NCI-H146 (cell line): ENCODE data around the gene DOCK8.

Experiments
- DNase-seq: peaks from one replicate; lab custom pipeline; 2025; lab: John Stamatoyannopoulos, UW

DOCK8 gene

DNA sequence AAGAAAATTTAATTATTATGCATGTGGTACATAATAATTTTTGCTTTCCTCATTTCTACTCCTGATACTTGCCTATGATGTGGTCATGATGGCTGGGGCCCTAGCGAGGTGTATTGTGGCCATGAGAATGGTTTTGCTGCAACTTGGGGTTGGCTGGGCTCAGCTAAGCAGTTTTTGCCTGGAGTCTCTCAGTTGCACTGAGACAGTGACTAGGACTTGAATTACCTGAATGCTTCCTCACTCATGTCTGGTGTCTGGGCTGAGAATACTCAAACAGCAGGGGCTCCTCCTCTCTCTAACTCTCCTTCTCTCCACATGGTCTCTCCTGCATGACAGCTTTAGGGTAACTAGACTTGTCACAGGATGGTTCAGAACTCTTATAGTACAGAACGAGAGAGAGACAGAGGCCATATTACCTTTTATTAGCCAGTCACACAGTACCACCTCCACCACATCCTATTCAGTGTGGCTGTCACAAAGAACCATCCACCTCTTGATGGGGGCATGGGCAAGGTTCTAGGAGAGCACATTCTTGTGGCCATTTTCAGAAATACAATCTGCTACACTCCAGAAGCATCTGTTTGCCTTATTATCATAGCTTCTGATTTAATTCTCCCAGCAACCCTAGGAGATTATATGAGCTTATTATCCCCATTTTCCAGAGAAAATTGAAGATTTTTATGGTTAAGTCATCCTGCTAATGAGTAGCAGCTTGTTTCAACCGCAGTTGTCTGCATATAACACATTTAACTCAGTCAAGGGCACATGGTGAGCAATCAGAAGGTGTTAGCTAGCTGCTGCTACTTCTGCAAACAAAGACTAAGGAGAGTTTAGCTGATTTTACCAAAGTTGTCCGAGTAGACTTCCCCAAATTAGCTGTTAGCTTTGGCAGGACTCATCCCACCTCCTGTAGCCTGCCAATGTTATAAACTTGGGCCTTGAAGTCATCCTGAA lies 245.1 kb downstream of the DOCK8 start:
- no peak for DNase-seq

DNA sequence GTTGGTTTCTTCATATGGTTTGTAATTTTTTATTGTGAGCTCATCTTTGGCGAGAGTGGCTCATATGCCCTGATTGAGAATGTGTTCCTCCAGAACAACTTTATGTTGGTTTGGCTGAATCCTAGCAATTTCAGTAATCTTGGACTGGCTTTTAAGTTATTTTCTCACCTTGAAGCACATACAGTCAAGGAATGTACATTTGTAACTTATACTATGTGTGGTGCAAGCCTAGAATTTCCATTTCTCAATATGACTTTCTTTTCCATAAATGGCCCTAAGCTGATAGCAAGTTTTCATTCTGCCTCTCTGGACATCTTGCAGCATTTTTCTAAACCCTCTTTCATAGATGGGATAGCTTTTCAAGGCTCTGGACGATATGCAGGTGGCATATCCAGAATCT lies 247.5 kb downstream of the DOCK8 start:
- no peak for DNase-seq

DNA sequence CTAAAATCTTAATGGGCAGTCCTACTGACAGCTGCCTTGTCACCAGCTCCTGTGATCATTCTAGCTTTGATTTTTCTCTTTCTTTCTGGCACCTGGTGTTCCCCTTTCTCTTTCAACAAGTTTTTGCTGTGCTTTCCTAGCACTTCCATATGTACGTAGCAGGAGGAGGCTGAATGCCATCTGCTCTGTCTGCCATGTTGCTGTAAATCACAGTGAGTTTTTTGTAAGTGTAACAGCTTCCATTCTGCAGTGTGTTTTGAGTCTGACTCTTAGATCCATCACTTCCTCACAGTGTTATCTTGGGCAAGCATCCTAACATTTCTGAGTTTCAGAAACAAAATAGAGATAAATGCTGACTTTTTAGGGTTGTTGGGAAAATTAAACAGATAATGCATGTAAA lies 247.9 kb downstream of the DOCK8 start:
- no peak for DNase-seq

DNA sequence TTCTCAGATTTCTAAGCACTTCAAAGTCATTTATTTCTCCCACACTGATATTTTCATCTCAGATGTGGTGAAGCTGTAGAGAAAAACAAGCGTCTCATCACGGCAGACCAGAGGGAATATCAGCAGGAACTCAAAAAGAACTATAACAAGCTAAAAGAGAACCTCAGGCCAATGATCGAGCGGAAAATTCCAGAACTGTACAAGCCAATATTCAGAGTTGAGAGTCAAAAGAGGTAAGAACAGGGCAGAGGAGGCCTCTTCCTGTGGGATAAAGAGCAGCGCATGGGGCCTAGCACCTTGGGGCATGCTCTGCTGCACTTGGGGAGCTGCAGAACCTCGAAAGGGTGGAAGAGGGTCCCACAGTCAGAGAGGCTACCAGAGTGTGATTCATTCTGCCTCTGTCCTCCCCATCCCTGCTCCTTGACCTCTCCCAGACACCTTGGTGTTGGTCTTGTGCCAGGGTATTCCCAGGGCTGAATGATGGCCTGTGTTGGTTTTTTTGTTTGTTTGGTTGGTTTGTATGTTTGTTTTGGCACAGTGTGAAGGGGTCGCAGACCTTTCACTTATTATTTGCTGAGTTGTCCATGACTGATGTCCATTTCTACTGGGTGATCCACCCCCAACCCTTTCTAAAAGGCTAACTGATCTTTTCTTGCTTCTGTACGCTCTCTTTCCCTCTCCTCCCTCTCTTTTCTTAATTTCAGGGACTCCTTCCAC lies 248.9 kb downstream of the DOCK8 start:
- DNase-seq: no peak

DNA sequence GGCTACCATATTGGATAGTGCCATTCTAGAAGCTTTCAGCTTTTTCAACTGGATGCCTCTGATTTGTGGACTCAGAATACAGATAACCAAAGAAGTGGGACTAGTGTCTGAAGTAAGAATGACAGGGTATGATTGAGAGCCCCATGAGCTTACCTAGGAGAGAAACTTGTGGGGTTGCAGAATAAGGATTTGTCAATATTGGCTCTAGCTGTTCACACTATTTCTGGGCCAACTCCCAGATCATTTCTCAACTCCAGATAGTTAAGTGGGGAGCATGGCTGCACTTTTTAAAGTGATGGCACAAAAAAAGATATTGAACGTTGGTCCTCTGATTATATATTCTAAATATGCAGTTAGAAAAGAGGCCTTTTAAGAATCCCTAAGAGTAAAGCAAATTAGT lies 252.1 kb downstream of the DOCK8 start:
- DNase-seq: no peak

DNA sequence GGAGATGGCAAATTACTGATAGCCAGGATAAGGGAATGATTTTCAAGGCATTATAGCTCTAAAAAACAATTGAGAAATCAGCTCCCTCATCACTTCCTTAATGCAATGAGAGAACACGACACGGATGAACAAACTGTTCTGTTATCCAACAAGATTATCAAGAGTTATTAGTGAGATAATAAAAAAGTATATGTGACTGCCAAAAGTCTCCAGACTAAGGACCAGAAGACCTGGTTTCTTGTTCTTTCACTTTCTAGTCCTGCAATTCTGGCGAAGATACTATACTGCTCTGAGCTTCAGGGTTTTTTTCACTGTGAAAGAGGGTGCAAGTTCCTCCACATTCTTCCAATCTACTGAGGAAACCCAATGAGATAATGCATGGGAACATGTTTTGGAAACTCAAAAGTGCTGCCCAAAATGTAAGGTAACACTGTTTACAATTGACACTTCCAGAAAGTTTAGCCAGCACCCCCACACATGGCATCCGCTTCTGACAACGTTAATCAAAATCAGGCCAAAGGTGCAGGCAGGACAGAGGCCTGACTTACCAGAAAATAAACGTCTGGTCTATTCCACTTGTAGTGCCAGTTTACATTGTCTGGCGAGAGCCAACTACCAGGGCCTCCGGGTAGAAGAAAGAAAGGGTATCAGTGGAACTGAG lies 254.2 kb downstream of the DOCK8 start:
- no peak for DNase-seq

DNA sequence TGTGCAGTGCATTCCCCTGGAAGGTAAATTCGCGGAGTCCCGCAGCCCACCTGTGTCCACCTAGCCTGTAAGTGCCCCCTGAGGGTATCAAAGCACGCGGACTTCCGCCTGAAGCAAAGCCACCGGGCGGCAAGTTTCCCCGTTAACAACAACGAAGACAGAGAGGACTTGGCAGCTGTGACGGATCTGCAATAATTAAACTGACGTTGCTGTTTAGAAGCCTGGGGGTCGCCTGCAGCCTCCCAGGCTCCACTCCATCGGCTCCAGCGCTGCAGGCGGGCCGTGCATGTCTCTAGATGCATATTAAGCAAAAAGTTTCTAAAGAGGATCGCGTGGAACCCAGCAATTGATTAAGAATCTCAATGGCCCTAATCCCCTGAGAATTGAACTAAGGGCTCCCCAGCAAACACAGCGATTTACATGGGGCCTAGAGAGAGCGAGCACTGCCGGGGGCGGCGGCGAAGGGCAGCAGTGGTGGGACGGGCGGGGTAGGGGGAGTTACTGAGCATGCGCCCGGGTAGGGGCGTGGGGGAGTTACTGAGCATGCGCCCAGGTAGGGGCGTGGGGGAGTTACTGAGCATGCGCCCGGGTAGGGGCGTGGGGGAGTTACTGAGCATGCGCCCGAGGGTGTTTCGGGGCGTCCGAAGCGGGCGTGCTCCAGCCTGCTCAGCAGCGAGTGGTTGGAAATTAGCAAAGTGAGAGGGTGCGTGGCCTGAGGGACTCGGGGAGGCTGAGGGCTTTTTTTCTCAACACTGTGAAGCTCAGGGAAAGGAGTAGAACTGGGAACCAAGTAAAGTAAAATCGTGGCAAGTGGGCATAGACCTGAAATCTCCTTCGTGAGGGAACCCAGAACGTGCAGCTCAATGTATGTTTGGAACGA lies 255.2 kb downstream of the DOCK8 start:
- DNase-seq: peak; percentile 79

DNA sequence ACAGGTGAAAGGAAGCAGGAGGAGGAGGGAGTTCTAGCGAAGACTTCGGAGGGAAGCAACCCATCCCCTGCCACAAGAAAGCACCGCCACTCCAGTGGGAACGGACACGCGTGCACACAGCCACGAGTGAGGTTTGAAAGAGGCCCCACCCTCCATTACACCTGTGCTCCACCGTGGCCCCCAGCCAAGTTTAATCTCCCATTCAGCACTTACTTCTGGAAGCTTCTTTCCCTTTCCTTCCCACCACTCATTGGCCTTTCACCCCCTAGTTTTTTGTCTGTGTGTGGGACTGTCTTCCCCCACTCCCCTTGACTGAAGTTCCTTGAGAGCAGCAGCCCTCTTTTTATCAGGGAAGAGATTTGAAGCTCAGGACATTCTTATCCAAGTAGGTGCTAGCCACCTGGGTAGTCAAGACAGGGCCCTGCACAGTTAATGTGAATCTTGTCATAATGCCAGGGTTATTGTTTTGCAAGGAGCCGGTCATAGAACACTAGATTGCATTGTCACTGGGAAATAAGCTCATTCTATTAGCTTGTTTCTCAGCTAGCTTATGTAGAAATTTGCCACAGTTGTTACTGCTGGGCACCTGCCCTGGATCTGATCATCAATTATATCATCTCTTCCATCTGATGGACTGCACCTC lies 256.0 kb downstream of the DOCK8 start:
- no peak for DNase-seq

DNA sequence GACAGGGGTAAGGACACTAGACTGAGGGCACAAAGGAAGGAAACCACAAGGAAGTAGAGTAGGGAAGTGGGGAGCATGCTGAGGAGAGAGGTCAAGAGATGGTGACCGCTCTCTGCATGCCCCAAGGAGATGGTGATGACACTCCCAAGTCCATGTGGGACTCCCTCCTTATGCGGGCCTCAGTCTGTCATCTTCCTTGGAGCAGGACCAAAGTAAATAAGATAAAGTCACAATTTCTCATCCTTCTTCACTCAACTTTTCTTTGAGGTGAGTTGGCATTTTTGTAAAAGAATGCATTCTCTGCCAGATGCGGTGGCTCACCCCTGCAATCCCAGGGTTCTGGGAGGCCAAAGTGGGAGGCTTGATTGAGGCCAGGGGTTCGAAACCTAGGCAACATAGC lies 256.7 kb downstream of the DOCK8 start:
- no peak for DNase-seq

DNA sequence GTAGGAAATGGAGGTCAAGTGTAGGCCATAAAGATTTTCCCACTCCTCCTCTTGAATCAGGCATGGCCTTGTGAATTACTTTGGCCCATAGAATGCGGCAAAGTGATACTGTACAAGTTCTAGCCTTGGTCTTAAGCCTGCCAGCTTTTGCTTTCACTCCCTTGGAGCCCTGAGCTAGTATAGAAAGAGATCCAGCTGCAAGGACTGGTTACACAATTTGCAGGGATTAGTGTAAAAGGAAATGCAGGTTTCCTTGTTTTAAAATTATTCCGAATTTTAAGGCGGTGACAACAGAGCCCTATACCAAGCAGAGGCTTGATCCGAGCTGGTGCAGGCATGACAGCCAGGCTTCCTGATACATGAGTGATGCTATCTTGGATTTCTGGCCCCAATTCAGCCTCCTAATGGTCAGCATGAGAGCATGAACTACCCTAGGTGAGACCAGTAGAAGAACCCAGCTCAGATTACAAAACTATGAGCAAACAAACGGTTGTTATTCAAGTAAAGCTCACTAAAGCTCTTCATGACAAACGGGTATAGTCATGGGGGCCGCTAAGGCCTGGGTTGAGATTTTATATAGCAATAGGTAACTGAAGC lies 257.9 kb downstream of the DOCK8 start:
- no peak for DNase-seq

DNA sequence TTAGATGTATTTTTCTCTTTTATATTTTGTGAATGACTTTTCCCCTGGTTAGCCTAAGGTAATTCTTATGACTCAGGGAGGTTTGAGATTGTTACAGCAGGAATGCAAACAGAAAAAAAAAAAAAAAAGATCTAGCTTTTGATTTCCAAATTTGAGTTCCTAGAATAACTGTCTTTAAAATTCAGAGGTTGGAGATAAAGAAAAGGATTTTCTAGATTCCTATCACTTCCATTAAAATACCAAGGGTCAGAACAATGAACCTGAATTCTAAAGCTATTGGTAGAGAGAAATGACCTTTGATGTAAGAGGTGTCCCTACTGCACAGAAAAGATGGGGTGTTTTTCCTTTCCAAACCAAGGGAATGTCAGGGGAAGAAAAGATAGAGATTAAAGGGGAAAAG lies 262.5 kb downstream of the DOCK8 start:
- no peak for DNase-seq

DNA sequence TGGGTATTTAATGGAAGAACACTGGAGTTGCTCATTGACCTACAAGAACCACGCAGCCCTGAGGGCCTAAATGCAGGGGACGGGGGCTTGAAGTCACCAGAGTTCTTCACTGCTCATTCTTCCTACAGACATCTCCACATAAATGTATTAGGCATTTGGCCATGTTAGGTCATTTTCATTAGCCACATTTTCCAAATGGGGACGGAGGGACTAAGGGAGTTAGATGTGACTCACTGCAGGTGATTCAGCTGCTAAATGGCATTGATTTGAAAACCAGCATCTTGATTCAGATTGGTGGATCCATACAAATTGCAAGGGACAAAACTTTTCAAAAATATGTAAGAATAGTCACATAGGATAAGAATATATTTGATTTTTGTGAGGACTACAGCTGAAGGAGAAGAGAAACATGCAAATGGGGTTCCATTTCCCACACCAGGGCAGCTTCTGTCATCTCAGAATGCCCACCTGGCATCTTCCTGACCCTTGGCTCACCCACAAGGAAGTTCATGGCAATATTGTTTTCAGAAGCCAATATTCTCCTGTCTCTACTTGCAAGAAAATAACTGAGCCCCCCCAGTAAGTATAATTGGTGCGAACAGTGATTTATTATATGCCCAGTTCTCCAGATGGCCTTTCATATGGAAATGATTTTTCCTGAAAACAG lies 264.8 kb downstream of the DOCK8 start:
- no peak for DNase-seq

DNA sequence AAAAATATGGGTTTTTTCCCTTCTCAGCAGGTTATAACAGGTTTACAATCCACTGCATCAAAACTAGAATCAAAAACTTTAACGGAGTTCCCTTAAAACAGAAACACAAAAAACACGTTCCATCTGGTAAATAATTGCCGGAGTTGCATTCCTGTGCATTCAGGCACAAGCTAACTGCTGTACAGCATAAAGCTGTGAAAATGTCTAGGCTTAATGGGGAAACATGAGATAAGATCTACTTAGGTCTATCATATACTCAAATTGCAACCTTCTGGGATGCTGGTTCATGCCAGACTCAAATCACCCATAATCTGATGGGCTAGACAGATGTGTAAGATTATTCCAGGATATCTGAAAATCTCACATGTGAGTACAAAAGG lies 265.3 kb downstream of the DOCK8 start:
- DNase-seq: no peak

DNA sequence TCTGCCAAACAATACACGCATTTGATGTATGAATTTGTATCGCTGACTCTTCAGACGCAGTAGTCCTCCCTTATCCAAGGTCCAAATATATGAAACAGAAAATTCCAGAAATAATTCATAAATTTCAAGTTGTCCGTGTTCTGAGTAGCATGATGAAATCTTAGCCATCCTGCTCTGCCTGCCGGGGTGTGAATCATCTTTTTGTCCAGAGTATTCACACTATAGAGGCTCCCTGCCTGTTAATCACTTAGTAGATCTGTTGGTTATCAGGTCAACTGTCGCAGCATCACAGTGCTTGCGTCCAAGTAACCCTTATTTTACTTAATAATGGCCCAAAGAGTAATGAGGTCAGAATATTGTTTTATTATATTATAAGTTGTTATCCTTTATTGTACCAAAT lies 268.1 kb downstream of the DOCK8 start:
- DNase-seq: no peak

DNA sequence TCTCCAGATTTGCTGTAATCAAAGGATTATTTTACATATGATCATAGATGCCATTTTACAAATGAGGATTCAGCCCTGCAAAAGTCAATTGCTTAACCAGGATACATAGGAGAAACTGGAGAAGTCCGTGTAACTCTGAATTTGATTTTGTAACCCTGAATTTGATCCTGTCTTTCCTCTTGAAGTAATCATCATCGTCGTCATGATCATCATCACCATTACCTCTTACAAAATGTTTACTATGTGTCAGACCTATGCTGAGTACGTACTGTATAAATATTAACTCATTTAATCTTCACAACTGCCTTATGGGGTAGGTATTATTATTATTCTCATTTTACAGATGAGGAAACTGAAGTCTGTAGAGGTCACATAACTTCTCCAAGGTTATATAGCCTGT lies 271.5 kb downstream of the DOCK8 start:
- no peak for DNase-seq

DNA sequence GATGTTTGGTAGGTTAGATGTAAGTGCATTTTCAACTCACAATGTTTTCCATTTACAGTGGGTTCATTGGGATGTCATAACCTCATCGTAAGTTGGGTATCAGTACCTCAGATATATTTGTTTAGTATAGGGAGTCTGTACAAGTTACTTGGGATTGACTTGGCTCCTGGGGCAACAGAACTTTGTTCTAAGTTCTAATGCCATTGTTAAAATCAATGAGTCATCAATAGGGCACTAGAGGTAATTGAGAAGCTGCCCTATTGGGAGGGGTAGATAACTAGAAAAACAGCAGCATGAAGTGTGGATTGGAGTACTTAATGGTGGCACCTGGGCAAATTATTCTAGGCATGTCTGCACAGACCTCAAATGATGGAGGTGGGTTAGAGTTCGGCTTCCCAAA lies 272.8 kb downstream of the DOCK8 start:
- DNase-seq: no peak

DNA sequence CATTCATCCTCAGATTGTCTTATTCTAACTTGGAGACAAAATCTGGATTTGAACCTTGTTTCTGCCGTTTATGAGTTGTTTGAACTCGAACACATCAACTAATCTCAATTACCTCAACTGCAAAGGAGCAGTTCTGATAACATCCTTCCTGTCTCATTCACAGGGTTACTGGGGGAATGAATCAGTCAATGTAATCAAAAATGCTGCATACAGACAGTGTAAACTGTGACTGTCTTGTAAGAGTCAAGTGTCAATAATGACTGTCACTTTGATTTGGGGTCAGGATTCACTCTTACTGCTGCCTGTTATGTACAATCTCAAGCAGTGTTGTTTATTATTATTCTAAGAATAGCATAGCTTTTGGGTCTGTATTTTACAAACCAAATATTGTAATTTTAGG lies 273.8 kb downstream of the DOCK8 start:
- no peak for DNase-seq

DNA sequence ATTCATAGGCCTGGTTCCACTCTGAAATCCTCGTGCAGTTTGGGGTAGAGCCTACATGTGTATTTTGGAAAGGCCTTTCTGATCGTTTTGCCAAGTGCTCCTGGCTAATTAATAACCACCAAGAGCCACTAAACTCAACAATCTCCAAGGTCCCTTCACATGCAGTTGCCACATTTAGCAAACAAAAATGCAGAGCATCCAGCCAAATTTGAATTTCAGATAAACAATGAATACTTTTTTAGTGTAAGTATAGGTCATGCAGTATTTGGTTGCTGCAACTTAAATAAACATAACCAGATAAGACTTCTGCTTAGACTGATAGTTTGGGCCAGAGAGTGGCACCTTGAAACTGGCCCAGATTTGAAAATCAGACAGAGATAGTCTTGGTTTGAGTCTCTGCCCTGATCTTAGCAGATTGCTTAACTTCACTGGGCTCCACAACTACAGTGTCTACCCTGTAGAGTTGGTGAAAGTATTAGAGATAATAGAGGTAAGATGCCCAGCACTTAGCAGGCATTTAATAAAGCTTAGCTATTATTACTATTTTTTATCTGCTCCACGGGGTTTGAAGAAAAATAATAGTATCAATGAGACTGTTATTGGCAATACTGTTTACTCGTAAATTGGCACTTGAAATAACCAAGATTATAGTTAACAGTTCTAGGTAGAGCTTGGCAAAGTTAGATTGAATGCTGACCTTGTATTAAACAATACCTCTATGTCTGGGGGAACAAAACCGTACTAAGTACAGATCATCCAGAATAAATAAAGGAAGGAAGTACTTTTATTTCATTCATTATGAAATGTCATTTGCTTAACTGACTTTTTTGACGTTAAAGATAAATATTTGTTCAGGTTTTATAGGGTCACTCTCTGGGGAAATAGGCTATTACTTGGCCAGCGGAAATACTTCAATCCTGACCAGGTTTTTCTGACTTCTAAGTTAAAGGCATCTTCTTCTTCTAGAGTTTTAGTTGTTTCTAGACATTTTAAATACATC lies 274.8 kb downstream of the DOCK8 start:
- DNase-seq: no peak

DNA sequence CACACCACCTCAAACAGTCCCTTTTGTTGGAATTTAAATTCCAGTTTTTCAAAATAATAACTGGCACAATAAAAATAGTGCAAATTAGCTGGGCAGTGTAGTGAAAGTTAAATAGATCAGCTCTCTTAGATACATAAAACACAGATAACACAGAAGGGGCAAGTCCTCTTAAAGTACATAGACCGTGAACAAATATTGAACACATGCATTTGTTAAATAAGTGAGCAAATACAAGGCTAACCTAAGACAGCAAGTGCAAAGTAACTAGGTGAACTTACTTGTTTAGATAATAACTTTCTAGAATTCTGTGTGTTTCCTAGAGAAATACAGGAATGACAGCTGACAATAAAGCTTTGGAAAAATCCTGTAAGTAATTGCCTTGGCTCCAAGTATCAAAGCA lies 280.1 kb downstream of the DOCK8 start:
- no peak for DNase-seq
